SU-DHL-6 (cell line): ENCODE measurements around the gene TTC4.

Experiments
- H2AFZ ChIP-seq: fragments of 200-600 bp; sonication (generic); 2 replicates; pipeline ENCODE4 v1.6.1; 2014; ENCODE audit warnings: low read depth, mild to moderate bottlenecking, moderate library complexity, mixed read lengths, antibody characterized with exemption, low read length; ENCODE audit not compliant: severe bottlenecking
- H3F3A ChIP-seq: fragments of 200-600 bp; shearing (Covaris generic); 2 replicates; pipeline ENCODE4 v1.6.0; 2016; ENCODE audit warnings: antibody characterized with exemption, mild to moderate bottlenecking; ENCODE audit not compliant: insufficient read depth
- H3K27ac ChIP-seq: fragments of 200-600 bp; sonication (generic); 2 replicates; pipeline ENCODE4 v1.5.1; 2016; ENCODE audit warnings: low read depth, mild to moderate bottlenecking, low read length, moderate library complexity, mixed read lengths
- H3K27me3 ChIP-seq: fragments of 200-600 bp; sonication (generic), shearing (Covaris generic); 2 replicates; pipeline ENCODE4 v1.6.0; 2014; ENCODE audit warnings: mild to moderate bottlenecking, low read length
- H3K36me3 ChIP-seq: fragments of 200-600 bp; sonication (generic); 2 replicates; pipeline ENCODE4 v1.6.1; 2014; ENCODE audit warnings: mild to moderate bottlenecking, low read length, mixed read lengths
- H3K4me2 ChIP-seq: fragments of 300-600, 200-600 bp; shearing (Covaris generic), sonication (generic); 2 replicates; pipeline ENCODE4 v1.6.0; 2014; ENCODE audit warnings: low read length, low read depth, mild to moderate bottlenecking; ENCODE audit not compliant: poor library complexity, severe bottlenecking
- H3K4me3 ChIP-seq: fragments of 200-600 bp; sonication (generic); 2 replicates; pipeline ENCODE4 v1.5.1; 2014; ENCODE audit warnings: antibody characterized with exemption, low read length, mild to moderate bottlenecking, mixed read lengths; ENCODE audit not compliant: insufficient read depth, poor library complexity, severe bottlenecking
- H3K79me2 ChIP-seq: fragments of 200-600 bp; sonication (generic); 2 replicates; pipeline ENCODE4 v1.6.1; 2014; ENCODE audit warnings: mild to moderate bottlenecking, low read length, moderate library complexity; ENCODE audit not compliant: insufficient read depth
- H3K9ac ChIP-seq: fragments of 200-600 bp; sonication (generic); 2 replicates; pipeline ENCODE4 v1.7.0; 2014; ENCODE audit warnings: mild to moderate bottlenecking, low read length
- H3K9me2 ChIP-seq: fragments of 200-600 bp; sonication (generic); replicated peaks from 2 replicates; pipeline ENCODE4 v1.6.1; 2014; ENCODE audit warnings: low read length; ENCODE audit not compliant: insufficient read depth
- H3K9me3 ChIP-seq: fragments of 200-600 bp; sonication (generic); 2 replicates; pipeline ENCODE4 v1.6.1; 2014; ENCODE audit warnings: low read length, mixed read lengths; ENCODE audit not compliant: insufficient read depth
- H4K20me1 ChIP-seq: fragments of 200-600 bp; sonication (generic); 2 replicates; pipeline ENCODE4 v1.6.1; 2014; ENCODE audit warnings: low read depth, mild to moderate bottlenecking, antibody characterized with exemption, low read length, moderate library complexity, mixed read lengths
- EZH2phosphoT487 ChIP-seq: fragments of 200-600 bp; sonication (generic), shearing (Covaris generic); conservative IDR thresholded peaks from 2 replicates; pipeline ENCODE4 v1.6.1; 2018; ENCODE audit warnings: mild to moderate bottlenecking, antibody characterized with exemption, low read length, moderate library complexity, mixed read lengths
- TF ChIP-seq, protein P1 (sequence below): fragments of 200-600 bp; sonication (generic); IDR thresholded peaks from one replicate; pipeline ENCODE4 v1.5.1; 2017; ENCODE audit warnings: antibody characterized with exemption, mild to moderate bottlenecking, low read length, moderate library complexity; ENCODE audit not compliant: insufficient read depth, poor library complexity, severe bottlenecking

Gene TTC4

DNA sequence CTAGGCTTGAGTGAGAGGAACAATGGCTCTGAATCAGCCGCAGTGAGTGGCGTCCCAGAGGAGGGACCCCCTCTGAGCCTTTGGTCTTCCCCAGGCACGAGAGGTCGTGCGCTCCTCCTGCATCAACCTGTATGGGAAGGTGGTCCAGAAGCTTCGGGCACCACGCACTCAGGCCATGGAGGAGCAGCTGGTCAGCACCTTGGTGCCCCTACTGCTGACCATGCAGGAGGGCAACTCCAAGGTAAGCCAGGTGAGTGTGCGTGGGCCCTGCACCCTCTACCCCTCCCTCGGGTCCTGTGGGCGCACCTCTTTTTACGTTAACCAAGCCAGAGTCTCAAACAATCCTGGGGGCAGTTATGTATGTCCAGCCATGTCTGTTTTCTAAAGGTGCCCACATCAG, 13.7 kb upstream of the TTC4 start:
- H3K4me2 ChIP-seq: no peak overlapping the region
- no peaks in the 10 kb centered on the region for H3F3A ChIP-seq
- H3K36me3 ChIP-seq: no peaks in the 10 kb centered on the region
- H3K4me3 ChIP-seq: no peak overlapping the region
- H3K9ac ChIP-seq: no peak overlapping the region
- no peaks in the 10 kb centered on the region for H3K9me3 ChIP-seq
- H2AFZ ChIP-seq: no peak overlapping the region
- H3K79me2 ChIP-seq: no peaks in the 10 kb centered on the region
- no peaks in the 10 kb centered on the region for H3K9me2 ChIP-seq
- no peak overlapping the region for H3K27ac ChIP-seq
- no peaks in the 10 kb centered on the region for H3K27me3 ChIP-seq
- no peak for TF ChIP-seq EZH2phosphoT487
- TF ChIP-seq, protein P1, sequence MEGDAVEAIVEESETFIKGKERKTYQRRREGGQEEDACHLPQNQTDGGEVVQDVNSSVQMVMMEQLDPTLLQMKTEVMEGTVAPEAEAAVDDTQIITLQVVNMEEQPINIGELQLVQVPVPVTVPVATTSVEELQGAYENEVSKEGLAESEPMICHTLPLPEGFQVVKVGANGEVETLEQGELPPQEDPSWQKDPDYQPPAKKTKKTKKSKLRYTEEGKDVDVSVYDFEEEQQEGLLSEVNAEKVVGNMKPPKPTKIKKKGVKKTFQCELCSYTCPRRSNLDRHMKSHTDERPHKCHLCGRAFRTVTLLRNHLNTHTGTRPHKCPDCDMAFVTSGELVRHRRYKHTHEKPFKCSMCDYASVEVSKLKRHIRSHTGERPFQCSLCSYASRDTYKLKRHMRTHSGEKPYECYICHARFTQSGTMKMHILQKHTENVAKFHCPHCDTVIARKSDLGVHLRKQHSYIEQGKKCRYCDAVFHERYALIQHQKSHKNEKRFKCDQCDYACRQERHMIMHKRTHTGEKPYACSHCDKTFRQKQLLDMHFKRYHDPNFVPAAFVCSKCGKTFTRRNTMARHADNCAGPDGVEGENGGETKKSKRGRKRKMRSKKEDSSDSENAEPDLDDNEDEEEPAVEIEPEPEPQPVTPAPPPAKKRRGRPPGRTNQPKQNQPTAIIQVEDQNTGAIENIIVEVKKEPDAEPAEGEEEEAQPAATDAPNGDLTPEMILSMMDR: no peak
- H4K20me1 ChIP-seq: no peaks in the 10 kb centered on the region

DNA sequence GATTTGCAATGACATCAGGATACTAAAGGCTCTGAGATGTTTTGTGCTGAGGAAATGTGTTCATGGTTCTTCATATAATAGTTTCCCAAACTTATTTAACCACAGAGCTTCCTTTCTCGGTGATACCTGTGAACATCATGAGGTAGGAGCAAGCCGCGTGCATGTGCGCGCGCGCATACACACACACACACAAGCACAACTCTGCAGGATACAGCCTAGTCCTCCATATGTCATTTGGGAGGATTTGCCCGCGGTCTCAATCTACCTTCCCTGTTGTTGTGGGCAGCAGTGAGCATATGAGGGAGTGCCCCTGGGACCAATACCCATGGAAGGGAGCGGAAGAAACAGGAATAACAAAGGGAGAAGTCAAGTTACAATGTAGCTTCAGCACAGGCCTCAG, 12.2 kb upstream of the TTC4 start:
- Histone ChIP-seq H3K4me3 (no peak overlapping the region), H3K36me3 (no peaks in the 10 kb centered on the region), H3K4me2 (no peak overlapping the region), H3K9me3 (no peaks in the 10 kb centered on the region), H3K9ac (no peak overlapping the region), H4K20me1 (no peaks in the 10 kb centered on the region), H3K27me3 (no peaks in the 10 kb centered on the region), H3K27ac (no peak overlapping the region), H3F3A (no peaks in the 10 kb centered on the region), H3K9me2 (no peaks in the 10 kb centered on the region), H3K79me2 (no peaks in the 10 kb centered on the region), H2AFZ (no peak overlapping the region)
- TF ChIP-seq, protein P1: no peak
- no peak for TF ChIP-seq EZH2phosphoT487

DNA sequence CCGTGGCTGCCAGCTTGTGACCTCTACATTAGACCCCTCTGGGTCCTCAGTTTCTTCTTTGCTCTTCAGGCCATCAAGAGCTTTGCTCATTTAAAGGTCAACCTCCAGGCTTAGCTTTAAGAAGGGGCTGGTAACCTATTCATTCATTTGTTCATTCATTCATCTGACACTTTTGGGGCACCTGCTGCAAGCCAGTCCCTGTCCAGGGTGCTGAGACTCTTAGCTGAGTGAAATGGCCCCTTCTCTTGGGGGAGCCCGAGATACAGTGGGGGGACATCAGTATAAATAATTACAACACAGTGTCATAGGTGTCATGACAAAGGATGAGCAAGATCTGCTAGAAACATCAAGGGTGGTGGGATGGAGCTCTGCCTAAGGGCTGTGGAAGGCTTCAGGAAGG, 10.5 kb upstream of the TTC4 start:
- Histone ChIP-seq H3K36me3 (no peaks in the 10 kb centered on the region), H3F3A (no peaks in the 10 kb centered on the region), H3K9me2 (no peaks in the 10 kb centered on the region), H3K4me2 (no peak overlapping the region), H3K4me3 (no peak overlapping the region), H3K27ac (no peak overlapping the region), H3K9me3 (no peaks in the 10 kb centered on the region), H3K27me3 (no peaks in the 10 kb centered on the region), H3K79me2 (no peaks in the 10 kb centered on the region), H2AFZ (no peak overlapping the region), H3K9ac (no peak overlapping the region), H4K20me1 (no peaks in the 10 kb centered on the region)
- no peak for TF ChIP-seq EZH2phosphoT487
- TF ChIP-seq, protein P1: no peak

DNA sequence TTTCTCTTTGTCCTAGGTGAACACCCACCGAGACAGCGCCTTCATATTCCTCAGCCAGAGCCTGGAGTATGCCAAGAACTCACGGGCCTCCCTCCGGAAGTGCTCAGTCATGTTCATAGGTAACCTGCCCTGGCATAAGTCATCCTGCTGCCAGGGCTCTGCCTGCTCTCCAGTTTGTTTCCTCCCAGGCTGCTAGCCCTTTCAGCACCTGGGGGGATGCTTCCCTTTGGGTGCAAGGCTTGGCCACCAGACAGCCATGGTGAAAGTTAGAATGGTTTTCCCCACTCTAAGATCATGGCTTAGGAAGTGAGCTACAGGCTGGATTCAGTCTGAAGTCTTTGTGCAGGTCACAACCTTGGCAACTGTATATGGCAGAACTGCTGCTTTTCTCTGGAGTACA, 9.2 kb upstream of the TTC4 start:
- Histone ChIP-seq H3K79me2 (no peaks in the 10 kb centered on the region), H3K9me2 (no peaks in the 10 kb centered on the region), H3K36me3 (no peaks in the 10 kb centered on the region), H3K4me2 (no peak overlapping the region), H3K4me3 (no peak overlapping the region), H4K20me1 (no peaks in the 10 kb centered on the region), H2AFZ (no peak overlapping the region), H3F3A (no peaks in the 10 kb centered on the region), H3K27ac (no peak overlapping the region), H3K9ac (no peak overlapping the region), H3K27me3 (no peaks in the 10 kb centered on the region), H3K9me3 (no peaks in the 10 kb centered on the region)
- TF ChIP-seq, protein P1: no peak
- TF ChIP-seq EZH2phosphoT487: no peak
